Measurements from ENCODE around the gene LRRK2. TPM values are rescaled to one million over a fixed set of nuclear protein-coding genes. Genes with fewer than 3 reads are reported as not detected.
A peak's percentile ranks its signal among the peaks of the same experiment; 100 is the strongest.

Gene LRRK2
- total RNA-seq, 6 donors from 2014 or later: 232 to 719 (median 390) TPM

DNA sequence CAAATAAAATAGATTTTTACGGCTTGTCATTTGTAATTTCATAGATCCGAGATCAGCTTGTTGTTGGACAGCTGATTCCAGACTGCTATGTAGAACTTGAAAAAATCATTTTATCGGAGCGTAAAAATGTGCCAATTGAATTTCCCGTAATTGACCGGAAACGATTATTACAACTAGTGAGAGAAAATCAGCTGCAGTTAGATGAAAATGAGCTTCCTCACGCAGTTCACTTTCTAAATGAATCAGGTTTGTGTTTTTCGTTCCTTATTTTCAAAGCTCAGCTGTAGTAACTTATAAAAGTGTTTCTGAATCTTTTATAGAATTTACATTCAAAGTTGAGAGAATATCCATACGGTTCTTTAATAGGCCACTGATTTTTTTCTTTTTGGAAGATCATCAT is 89.1 kb downstream of the LRRK2 start:
- H3K9me3 ChIP-seq: no peaks in the 10 kb centered on the region
- WGBS, 2 donors: 87 to 92% methylated on average over 10 of the region's 10 CpGs
- H3K36me3 ChIP-seq: peaks cover 2 to 32% (median 13%) of the 10 kb centered on the region in 4 donors
- no peak overlapping the region for H3K27ac ChIP-seq
- DNase-seq (no peak), ATAC-seq (ENCODE audit: low FRiP score in 2 of 2) (no peak)
- no peak for TF ChIP-seq EP300 (IDR thresholded peaks at IDR 0.05)
- TF ChIP-seq POLR2AphosphoS5 (IDR thresholded peaks at IDR 0.05): no peak
- TF ChIP-seq POLR2A (IDR thresholded peaks at IDR 0.05): no peak
- TF ChIP-seq, protein P1, sequence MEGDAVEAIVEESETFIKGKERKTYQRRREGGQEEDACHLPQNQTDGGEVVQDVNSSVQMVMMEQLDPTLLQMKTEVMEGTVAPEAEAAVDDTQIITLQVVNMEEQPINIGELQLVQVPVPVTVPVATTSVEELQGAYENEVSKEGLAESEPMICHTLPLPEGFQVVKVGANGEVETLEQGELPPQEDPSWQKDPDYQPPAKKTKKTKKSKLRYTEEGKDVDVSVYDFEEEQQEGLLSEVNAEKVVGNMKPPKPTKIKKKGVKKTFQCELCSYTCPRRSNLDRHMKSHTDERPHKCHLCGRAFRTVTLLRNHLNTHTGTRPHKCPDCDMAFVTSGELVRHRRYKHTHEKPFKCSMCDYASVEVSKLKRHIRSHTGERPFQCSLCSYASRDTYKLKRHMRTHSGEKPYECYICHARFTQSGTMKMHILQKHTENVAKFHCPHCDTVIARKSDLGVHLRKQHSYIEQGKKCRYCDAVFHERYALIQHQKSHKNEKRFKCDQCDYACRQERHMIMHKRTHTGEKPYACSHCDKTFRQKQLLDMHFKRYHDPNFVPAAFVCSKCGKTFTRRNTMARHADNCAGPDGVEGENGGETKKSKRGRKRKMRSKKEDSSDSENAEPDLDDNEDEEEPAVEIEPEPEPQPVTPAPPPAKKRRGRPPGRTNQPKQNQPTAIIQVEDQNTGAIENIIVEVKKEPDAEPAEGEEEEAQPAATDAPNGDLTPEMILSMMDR (IDR thresholded peaks at IDR 0.05): no peak
- H3K27me3 ChIP-seq: no peaks in the 10 kb centered on the region
- H3K4me3 ChIP-seq: no peak overlapping the region
- no peaks in the 10 kb centered on the region for H3K4me1 ChIP-seq

DNA sequence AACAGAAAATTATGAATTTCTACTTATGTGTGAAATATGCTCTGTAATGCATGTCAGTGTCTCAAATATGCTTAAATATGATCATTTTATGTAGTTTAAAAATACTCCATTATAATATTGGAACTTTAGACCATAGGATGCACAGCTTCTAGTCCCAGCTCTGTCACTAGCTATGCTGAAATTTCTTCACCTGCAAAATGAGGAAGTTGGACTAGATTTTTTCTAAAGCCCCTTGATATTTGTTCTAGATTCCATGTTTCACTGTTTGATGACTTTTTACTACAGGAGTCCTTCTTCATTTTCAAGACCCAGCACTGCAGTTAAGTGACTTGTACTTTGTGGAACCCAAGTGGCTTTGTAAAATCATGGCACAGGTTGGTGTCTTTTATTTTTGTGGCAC is 90.1 kb downstream of the LRRK2 start:
- DNase-seq (no peak), ATAC-seq (ENCODE audit: low FRiP score in 2 of 2) (no peak)
- Histone ChIP-seq H3K4me1 (no peaks in the 10 kb centered on the region), H3K4me3 (no peak overlapping the region), H3K27ac (no peak overlapping the region), H3K9me3 (no peaks in the 10 kb centered on the region), H3K27me3 (no peaks in the 10 kb centered on the region), H3K36me3 (peaks cover 0 to 31% (median 13%) of the 10 kb centered on the region in 4 donors)
- TF ChIP-seq EP300 (IDR thresholded peaks at IDR 0.05): no peak
- no peak for TF ChIP-seq POLR2AphosphoS5 (IDR thresholded peaks at IDR 0.05)
- no peak for TF ChIP-seq POLR2A (IDR thresholded peaks at IDR 0.05)
- TF ChIP-seq, protein P1 (IDR thresholded peaks at IDR 0.05): no peak

DNA sequence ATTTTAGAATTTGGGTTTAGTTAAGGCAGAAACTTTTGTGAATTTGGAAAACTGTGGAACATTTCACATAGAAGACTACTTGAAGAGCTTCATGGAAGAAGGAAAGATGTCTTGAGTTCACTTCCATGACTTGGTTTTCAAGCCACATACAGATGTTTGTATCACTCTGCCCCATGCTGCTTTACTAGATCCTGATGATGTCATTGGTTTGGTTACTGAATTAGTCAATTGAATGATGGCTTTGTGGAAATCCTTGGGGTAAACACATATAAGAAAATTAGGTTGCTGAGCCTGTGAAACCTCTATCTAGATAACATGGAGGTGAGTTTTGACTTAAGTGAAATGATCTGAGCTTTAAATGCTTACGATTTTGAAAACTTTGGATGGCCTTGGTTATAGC is 90.6 kb downstream of the LRRK2 start:
- Histone ChIP-seq H3K36me3 (peaks cover 0 to 32% (median 13%) of the 10 kb centered on the region in 4 donors), H3K9me3 (no peaks in the 10 kb centered on the region), H3K4me1 (no peaks in the 10 kb centered on the region), H3K27me3 (no peaks in the 10 kb centered on the region), H3K4me3 (no peak overlapping the region), H3K27ac (no peak overlapping the region)
- TF ChIP-seq POLR2AphosphoS5 (IDR thresholded peaks at IDR 0.05) (no peak), POLR2A (IDR thresholded peaks at IDR 0.05) (no peak), EP300 (IDR thresholded peaks at IDR 0.05) (no peak)
- TF ChIP-seq, protein P1 (IDR thresholded peaks at IDR 0.05): no peak
- DNase-seq (no peak), ATAC-seq (ENCODE audit: low FRiP score in 2 of 2) (no peak)
- 91 to 97% methylated on average over 1 of the region's 1 CpG for WGBS, 2 donors

DNA sequence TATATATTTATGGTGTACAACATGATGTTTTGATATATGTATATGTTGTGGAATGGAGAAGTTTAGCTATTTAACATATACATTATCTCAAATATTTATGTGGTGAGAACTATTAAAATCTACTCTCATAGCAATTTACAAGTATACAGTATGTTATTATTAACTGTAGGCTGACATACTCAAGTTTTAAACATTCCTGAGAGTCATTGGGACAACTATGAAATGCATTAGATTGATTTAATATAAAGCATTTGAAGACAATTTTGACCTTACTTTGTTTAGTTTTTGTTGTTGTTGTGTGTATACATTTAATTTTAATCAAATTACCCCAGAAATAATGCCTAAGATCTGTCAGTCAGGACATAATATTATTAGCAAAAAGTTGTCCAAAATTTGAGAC is 99.5 kb downstream of the LRRK2 start:
- Histone ChIP-seq H3K36me3 (peaks cover 0 to 23% (median 9%) of the 10 kb centered on the region in 4 donors), H3K27me3 (no peaks in the 10 kb centered on the region), H3K4me1 (no peaks in the 10 kb centered on the region), H3K27ac (no peak overlapping the region), H3K4me3 (no peak overlapping the region), H3K9me3 (no peaks in the 10 kb centered on the region)
- no peak for DNase-seq
- TF ChIP-seq, protein P1 (IDR thresholded peaks at IDR 0.05): no peak
- TF ChIP-seq EP300 (IDR thresholded peaks at IDR 0.05) (no peak), POLR2AphosphoS5 (IDR thresholded peaks at IDR 0.05) (no peak), POLR2A (IDR thresholded peaks at IDR 0.05) (no peak)
- no peak for ATAC-seq (ENCODE audit: low FRiP score in 2 of 2)

DNA sequence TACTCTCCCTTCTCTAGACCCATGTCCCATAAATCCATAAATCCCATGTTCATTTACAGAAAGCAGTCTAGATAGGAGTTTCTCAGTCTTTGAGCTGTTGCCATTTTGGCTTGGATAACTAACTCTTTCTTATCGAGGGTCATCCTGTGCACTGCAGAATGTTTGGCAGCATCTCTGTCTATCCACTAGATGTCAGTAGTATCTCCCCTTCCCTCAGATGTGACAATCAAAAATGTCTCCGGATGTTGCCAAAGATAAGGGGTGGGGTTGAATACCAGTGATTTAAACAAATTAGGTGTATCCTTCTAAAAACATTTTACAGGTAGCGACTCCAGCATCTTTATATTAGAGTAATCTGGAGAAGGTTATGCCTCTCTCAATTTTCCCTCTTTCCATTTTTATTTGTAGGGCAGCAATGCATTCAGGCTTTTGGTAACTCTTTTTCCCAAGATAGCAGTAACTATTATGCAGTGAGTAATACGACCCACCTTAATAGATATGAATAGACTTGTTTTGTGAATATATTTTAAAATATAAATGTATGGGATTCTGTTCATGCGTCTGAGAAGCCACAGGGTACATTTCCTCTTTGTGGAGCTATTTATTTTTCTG is 100.7 kb downstream of the LRRK2 start:
- WGBS, 2 donors: 40 to 54% methylated on average over 5 of the region's 5 CpGs
- Histone ChIP-seq H3K9me3 (no peaks in the 10 kb centered on the region), H3K4me1 (no peaks in the 10 kb centered on the region), H3K4me3 (no peak overlapping the region), H3K36me3 (peaks cover 0 to 30% (median 9%) of the 10 kb centered on the region in 4 donors), H3K27me3 (no peaks in the 10 kb centered on the region), H3K27ac (no peak overlapping the region)
- DNase-seq (no peak), ATAC-seq (ENCODE audit: low FRiP score in 2 of 2) (peak; percentile 43 to 44)
- TF ChIP-seq EP300 (IDR thresholded peaks at IDR 0.05) (no peak), POLR2A (IDR thresholded peaks at IDR 0.05) (no peak), POLR2AphosphoS5 (IDR thresholded peaks at IDR 0.05) (no peak)
- TF ChIP-seq, protein P1 (IDR thresholded peaks at IDR 0.05): peak in 3 of 6 experiments; percentile 7 to 12 (median 11)
